Measurements from ENCODE around the gene RAB3GAP2.
"Not testable (repeated sequence)": the region's sequence is repeated elsewhere in the genome, so short reads cannot be mapped to it uniquely, and the experiment has no call there.

RAB3GAP2 gene

DNA sequence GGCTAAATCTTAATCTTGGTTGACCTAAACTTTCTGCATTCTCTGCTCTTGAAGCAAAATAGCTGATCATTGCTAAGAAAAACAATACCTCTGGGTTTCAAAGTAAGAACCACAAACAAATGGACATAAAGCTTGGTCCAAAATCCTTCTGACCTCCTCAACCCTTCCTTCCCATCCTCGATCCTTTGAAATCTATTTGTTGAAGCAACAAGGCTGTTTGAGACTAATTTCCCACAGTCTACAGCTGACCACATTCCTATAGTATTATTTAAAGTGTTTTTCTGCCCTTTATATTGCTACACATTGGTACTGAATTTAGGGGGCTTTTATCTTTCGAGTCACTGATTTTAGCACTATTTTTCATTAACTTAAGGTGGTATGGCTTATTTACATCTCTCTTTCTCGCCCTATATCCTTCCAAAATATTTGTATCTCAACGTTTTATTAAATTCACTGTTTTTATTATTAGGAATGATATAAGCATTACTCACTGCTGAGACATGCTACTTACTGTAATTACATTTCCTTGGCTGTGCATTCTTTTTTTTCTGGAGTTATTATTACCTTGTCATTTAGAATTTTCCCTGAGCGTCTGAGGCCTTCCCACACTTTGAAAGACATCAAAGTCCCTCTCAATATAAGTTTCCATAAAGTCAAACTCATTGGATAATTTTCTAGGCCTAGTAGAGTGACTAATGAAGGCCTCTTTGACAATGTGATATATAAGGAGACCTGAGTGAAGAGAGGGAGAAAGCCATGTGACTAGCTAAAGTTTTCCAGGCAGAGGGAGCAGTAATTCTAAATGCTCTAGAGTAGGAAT is 73.9 kb downstream of the RAB3GAP2 start:
- no peak for DNase-seq (ENCODE audit: low spot score)

DNA sequence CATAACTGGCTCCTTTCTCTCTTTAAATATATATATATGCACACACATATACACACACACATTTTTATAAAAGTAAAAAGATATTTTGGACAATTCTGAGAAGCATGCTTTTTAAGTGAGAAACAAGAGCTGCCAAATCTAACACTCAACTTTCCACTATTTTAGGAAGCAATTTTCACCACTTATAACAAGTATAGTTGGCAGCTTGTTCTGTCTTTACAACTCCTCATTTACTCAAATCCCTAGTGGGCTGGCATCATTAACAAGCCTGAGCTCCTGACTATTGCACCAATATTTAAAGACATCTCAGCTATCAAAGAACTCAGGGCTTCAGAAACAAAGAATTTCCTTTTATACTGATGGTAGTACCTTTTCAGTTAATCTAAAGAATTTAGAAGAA is 76.6 kb downstream of the RAB3GAP2 start:
- DNase-seq (ENCODE audit: low spot score) = no peak

DNA sequence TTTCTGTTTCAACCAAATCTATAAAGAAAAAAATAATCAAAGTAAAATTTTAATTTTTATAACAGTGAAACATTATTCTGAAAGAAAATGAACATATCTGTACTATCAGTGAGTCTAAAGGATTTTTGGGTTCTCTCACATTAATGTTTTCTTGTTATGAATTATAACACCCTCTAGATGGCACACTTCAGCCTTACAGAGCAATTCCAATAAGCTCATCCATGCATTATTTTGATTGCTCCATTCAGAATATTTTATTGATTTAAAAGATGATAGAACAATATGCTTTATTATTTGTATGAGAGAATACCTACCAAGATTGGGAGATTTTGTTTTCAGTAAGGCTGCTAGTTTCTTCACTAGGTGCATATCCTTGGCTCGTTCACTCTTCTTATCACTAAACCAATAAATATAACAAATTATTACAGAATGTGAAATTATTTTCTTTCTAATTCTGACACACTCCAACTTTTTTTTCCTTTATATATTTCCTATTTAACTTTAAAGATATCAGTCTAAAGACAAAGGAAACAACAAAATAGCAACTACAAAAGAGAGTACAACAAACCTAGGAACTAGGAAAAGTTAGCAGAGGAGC is 82.4 kb downstream of the RAB3GAP2 start:
- DNase-seq (ENCODE audit: low spot score) = peak; percentile 52

DNA sequence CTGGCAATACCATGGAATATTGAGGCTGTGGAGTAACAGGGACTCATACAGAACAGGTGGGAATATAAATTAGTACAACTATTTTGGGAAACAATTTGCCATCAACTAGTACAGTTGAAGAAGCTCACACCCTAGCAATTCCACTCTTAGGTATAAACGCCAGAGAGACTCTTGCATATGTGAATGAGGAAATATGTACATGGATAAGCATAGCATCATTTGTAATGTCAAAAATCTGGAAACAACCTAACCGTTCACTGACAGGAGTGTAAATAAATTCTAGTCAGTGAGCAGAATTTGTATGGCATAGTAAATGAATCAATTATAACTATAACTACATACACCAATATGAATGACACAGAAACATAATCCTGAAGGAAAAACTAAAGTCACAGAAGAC is 83.7 kb downstream of the RAB3GAP2 start:
- no peak for DNase-seq (ENCODE audit: low spot score)

DNA sequence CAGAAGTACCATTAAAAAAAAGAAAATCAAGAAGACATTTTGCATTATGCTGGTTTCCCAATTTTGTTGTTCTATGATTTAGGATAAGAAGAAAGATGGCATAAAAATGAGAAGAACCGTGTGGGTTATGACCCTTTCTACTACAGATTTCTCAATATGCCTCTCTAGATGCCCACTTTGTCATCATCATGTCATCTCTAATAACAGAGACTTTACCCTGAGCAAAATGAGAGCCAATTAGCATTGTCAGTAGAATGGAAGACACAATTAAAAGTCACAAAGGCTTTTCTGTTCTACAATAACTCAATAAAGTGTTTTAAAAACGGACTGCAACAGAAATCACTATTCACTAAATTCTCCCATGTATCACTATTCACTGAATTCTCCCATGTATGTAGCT is 85.5 kb downstream of the RAB3GAP2 start:
- DNase-seq (ENCODE audit: low spot score) = no peak

DNA sequence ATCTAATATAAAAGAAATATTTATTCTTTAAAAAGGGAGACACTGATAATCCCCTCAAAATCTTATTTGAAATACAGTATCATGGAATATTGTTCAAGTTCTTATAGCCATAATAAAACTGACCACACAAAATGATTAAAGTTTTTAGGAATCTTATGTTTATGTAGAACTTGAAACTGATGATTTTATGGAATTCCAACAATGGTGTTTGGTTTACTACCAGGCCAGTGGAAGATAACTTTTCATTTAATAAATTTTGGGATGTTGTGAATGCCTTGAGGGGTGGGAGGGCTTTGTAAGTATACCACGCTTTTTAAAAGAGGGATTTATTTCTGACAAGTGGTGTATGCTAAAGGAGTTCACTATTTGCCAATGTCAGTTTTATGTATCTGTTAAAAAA is 87.7 kb downstream of the RAB3GAP2 start:
- DNase-seq (ENCODE audit: low spot score) = no peak

DNA sequence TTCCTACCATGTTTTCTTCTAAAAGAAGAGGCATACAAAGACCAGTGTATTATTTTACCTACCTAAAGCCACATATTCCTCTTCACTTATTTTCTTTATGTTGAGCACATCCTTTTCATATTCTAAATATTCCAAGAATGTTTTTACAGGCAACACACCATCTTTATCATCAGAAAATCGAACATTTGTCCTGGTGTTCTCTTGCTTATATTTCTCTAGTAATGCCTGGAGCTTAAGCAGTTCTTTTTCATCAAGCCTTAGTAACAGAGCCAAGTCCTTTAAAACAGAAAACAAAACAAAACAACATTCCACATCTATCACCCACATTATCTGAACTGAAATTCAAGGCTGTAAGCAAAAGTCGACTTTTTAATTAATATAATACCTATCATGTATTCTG is 89.6 kb downstream of the RAB3GAP2 start:
- no peak for DNase-seq (ENCODE audit: low spot score)

DNA sequence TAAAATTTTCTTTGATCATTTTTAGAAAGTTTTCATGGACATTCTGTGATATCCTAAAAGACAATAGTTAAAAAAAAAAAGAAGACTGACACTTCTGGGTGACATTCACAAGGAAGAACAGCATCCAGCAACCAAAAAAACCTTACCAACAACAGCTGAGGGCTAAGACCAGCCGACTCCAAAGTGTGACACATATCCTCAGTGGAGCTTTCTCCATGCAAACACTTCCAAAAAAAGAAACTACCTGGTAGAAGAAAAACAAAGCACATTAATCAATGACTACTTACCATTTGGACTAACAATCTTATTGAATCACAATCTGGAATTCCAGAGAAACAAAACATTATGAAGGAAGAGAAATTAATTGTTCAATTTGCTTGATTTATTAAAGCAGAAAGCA is 90.1 kb downstream of the RAB3GAP2 start:
- no peak for DNase-seq (ENCODE audit: low spot score)

DNA sequence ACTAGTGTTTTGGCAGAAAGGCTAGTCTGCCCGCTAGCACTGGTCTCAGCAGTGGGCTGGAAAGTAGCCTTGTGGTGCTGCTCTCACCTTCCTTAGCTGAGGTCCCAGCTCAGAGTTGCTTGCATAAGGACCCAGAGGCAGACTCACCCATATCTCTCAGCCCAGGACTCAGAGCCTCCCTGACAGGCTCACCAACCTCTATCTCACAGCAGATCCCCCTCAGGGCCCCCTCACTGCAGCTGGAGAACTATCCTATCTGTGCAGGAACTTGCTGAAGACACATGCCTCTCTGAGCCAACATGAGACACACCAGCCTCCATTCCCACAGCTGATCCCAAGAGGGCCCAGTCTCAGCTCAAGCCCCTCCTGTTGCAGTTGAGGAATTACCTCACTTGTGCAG is 95.7 kb downstream of the RAB3GAP2 start:
- DNase-seq (ENCODE audit: low spot score) = no peak

DNA sequence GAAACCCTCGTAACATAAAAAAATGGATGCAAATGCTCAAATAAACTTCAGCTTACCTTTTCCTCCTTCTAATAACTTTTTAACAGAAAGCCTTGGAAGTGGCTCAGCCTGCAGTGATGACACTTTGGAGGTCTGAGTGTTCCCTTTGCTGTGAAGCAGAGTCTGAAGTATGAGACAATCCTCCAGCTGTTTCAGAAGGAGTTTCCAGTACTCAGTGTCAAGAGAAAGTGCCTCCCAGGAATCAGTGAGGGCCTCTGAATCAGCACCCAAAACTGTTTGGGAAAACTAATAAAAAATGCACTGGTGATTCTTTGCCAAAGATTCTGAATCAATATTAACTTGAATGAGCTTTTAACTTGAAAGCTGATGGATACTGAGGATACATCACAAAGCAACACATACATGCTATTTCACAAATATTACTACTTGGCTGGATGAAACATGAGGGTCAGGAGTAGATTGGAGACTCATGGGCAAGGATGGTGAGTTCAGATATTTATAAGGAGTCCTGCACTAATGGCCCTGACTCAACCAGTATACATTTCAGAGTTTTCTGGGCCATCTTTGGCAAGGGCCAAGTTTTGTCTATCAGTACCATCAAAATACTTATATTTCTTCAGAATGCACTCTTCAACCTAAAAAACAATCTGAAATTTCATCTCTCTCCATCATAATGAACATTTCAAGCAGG is 101.3 kb downstream of the RAB3GAP2 start:
- DNase-seq (ENCODE audit: low spot score) = no peak

DNA sequence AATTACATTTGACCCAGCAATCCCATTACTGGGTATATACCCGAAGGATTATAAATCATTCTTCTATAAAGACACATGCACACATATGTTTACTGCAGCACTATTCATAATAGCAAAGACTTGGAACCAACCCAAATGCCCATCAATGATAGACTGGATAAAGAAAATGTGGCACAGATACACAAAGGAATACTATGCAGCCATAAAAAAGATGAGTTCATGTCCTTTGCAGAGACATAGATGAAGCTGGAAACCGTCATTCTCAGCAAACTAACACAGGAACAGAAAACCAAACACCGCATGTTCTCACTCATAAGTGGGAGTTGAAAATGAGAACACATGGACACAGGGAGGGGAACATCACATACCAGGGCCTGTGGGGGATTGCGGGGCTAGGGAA is 102.4 kb downstream of the RAB3GAP2 start:
- not testable (repeated sequence) for DNase-seq (ENCODE audit: low spot score)

DNA sequence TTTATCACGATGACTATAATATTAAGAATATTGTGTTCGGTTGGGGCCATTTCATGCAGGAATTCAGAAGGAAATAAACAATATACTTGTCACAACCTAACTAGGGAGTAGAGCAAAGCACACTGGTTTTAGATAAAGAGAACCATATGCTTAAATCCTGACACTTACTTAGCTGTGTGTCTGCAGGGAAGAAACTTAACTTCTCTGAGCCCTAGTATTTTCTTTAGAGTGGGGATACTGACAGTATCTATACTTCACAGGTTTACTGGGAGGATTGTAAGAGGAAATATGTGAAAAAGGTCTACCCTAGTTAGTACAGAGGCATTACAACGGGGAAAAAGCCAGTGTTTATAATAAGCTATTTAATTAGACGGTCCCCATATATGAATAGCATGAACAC is 105.4 kb downstream of the RAB3GAP2 start:
- no peak for DNase-seq (ENCODE audit: low spot score)

DNA sequence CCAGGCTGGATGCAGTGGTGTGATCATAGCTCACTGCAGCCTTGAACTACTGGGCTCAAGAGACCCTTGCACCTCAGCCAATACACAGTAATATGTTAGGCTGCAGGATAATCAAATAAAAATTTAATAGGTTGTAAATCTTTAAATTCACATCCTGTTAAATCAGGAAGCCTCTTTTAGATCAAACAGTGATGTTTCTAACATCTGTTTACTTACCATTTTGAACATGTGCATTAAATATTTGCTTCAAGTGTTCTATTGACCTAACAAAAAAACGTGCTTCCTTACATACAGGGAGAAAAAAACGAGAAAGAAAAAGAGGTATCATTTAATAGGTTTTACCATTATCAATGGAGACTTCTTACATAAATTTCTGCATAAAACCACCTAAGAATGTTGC is 107.7 kb downstream of the RAB3GAP2 start:
- DNase-seq (ENCODE audit: low spot score) = no peak

DNA sequence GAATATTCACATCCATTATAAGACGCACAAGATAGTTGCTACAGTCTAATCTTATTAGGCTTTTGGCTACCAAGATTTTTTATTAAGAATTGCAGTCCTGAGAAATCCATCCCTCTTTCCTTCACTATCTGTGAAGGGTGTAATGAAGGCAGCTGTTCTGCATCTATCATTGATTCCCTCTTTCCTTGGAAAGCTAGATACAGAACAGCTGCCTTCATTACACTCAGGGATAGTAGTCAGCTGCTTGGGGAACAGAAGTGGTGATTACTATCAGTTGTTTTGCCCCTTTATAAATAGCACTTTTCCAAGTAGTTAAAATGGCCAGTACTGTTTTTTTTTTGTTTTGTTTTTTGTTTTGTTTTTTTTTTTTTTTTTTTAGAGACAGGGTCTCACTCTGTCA is 108.1 kb downstream of the RAB3GAP2 start:
- DNase-seq (ENCODE audit: low spot score) = no peak

DNA sequence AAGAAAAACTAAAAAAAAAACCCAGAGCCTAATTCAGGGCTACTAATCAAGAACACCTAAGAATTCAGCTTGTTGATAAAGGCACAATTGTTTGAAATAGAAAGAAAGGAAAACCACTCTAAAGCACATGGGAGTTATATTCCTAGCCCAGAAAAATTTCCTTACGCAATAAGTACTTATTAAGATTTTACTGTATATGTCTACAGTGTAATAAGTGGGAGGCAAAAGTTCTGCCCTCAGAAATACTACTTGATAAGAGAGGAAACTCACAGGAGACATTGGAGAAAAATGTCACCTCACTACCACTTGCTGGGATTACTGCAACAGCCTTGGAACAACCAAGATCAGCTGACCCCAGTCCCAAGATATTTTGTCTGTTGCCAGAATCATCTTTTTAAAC is 112.2 kb downstream of the RAB3GAP2 start:
- no peak for DNase-seq (ENCODE audit: low spot score)

DNA sequence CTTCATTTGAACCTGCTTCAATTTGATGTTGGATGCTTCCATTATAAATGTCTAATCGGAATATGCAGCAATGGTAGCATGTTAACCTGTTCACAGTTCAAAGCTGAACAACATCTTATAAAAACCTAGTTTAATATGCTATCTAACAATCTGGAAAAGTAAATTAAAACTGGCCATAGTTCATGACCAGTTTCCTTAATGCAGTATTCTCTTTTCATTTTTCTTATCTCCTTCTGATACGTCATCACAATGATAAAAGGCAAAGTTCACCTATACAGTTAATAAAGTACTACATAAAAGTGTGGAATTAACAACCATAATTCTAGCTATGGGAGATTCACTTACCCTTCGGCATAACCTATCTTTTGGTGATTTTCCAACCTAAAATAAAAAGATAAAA is 113.2 kb downstream of the RAB3GAP2 start:
- no peak for DNase-seq (ENCODE audit: low spot score)

DNA sequence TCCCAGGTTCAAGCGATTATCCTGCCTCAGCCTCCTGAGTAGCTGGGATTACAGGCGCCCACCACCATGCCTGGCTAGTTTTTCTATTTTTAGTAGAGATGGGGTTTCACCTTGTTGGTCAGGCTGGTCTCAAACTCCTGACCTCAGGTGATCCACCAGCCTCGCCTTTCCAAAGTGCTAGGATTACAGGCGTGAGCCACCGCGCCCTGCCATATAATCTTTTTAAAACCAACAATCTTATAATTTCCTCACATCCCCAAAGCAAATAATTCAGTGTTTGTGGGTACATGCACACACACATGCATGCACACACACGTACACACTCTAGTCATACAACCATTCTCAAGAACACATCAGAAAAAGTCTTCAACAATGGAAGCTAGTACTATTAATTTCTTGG is 113.7 kb downstream of the RAB3GAP2 start:
- DNase-seq (ENCODE audit: low spot score) = not testable (repeated sequence)

DNA sequence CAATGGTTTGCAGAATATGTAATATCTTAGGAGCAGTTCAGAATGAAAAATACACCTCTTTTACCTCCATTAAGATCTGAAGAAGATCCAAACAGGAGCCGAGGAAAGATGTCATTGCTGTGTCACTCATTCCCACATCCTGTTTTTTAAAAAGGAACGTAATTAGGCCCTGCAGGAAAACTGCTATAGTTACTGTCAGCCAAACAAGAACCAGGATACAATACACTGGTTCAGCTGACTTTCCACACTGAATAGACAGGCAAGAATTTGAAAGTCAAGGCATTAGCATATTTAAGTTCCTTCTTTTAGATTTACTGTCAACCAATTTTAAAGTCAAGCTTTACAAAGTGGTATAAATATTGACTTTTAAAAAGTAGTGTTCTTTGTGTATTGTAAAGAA is 114.5 kb downstream of the RAB3GAP2 start:
- no peak for DNase-seq (ENCODE audit: low spot score)

DNA sequence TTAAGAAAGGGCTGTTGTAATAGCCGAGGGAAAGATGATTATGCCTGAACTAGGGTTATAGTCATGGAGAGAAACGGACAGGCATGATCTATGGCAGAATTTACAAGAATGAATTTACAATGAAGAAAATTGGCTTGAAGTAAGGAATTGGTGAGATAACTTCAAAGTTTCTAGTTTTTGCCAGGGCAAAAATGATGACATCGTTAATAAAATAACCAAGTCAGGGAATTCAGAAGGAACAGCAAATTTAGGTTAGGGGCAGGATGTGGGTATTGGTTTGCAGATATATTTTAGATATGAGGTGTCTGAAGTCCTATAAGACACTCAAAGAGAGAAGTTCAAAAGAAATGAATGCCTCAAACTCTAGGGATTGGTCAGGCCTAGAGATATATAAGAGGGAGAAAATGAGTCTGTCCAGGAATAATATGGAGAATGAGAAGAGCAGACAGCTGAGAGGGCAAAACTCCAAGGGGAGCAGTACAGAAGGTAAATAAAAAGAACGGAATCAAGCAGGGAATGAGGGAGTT is 115.6 kb downstream of the RAB3GAP2 start:
- no peak for DNase-seq (ENCODE audit: low spot score)

DNA sequence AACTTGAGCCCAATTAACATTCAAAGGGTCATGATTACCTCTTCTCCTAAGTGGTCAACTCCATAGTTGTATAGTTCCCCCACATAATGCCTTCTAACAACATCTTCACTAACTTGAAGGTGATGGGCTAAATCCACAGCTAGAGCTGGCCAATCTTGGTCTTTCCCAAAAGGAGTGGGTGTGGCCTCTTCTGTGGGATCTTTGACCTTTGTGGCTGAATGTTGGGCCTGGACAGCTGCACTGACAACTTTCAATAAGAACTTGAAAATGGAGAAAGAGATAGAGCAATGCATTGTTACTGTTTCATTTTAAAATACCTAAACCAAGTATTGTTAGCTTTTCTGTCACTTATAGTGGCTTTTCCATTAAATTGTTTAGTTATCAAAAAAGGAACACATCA is 119.1 kb downstream of the RAB3GAP2 start:
- DNase-seq (ENCODE audit: low spot score) = no peak

DNA sequence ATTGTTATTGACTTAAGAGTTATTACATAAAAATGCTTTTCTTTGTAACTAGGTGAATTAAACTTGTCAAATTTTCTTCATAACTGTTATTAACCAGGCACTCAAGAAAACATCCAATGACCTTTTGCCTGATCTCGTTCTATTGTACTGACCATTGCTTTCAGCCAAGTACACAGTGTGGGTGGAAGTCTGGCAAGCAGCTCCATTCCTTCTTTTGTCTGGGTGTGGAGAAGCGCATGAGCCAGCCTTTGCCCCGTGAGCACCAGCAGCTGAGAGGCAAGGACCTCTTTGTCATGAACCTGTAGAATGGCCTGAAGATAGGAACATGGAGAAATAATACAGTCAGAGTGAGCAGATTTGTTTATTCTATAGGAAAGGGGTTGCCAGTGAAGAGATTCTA is 120.8 kb downstream of the RAB3GAP2 start:
- no peak for DNase-seq (ENCODE audit: low spot score)

DNA sequence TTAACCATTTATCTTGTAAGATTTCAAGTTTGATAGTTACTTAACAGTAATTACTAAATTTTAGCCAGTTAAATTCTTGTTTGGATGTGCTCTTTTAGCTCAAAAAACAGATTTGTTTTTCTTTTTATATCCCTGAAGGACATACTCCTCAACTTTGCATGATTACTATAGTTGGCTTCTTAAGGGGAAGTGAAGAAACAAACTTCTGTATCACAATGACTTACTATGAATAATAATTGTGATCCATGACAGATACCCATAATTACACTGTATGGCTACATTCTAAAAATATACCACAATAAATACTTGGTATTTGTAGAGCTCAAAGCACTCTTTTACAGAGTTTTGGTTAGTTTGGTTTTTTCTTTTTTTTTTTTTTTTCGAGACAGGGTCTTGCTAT is 122.5 kb downstream of the RAB3GAP2 start:
- no peak for DNase-seq (ENCODE audit: low spot score)

DNA sequence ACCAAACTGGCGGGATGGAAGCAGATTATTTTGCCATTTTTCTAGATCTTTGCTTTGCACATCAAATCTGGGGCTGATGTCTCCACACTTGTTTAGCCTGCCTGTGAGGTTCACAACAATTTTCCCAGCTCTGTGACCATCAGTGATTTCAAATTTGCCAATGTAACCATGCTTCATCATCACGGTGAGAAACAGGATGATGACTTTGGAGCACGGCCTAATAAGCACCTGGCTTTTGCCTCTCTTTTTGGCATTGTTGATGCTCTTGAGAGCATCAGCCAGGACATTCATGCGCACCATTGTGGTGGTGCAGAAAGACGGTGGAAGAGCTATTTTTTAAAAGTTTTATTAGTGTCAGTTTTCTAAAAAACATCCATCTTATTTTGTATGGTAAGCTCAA is 128.2 kb downstream of the RAB3GAP2 start:
- peak; percentile 53 for DNase-seq (ENCODE audit: low spot score)

All from cerebellar cortex (tissue), 1 donor.